H9 (cell line): ENCODE measurements around the gene KRT81. TPM values are rescaled to one million over a fixed set of nuclear protein-coding genes. Genes with fewer than 3 reads are reported as not detected.

ENCODE experiments used
- DNase-seq: peaks from one replicate; pipeline ENCODE4 v3.0.0-alpha.2; 2017
- H2AFZ ChIP-seq: one replicate; pipeline ENCODE4 v1.6.1; 2013; ENCODE audit warnings: mild to moderate bottlenecking, low read length, control low read depth, moderate library complexity
- H2AK5ac ChIP-seq: 2 replicates; pipeline ENCODE4 v1.6.1; 2013; ENCODE audit warnings: low read length, control low read depth, mixed read lengths; ENCODE audit not compliant: insufficient read length
- H2BK120ac ChIP-seq: one replicate; pipeline ENCODE4 v1.6.1; 2013; ENCODE audit warnings: low read depth, mild to moderate bottlenecking, low read length, control low read depth, inconsistent platforms; ENCODE audit not compliant: poor library complexity, severe bottlenecking
- H2BK12ac ChIP-seq: 2 replicates; pipeline ENCODE4 v1.6.1; 2013; ENCODE audit warnings: low read length, control low read depth, mixed read lengths, low read depth; ENCODE audit not compliant: insufficient read length
- H2BK15ac ChIP-seq: 2 replicates; pipeline ENCODE4 v1.6.1; 2013; ENCODE audit warnings: low read depth, low read length, control low read depth
- H2BK20ac ChIP-seq: one replicate; pipeline ENCODE4 v1.6.1; 2013; ENCODE audit warnings: low read depth, mild to moderate bottlenecking, low read length, control low read depth, inconsistent platforms; ENCODE audit not compliant: poor library complexity, severe bottlenecking
- H2BK5ac ChIP-seq: 2 replicates; pipeline ENCODE4 v1.6.1; 2013; ENCODE audit warnings: low read length, control low read depth, mixed read lengths; ENCODE audit not compliant: insufficient read length
- H3K14ac ChIP-seq: 2 replicates; pipeline ENCODE4 v1.6.1; 2013; ENCODE audit warnings: low read length, control low read depth; ENCODE audit not compliant: insufficient read depth
- H3K18ac ChIP-seq: 2 replicates; pipeline ENCODE4 v1.6.1; 2013; ENCODE audit warnings: low read depth, mild to moderate bottlenecking, mixed read lengths, low read length, control low read depth; ENCODE audit not compliant: insufficient read length
- H3K23ac ChIP-seq: 2 replicates; pipeline ENCODE4 v1.6.1; 2013; ENCODE audit warnings: low read length, control low read depth, mixed read lengths, low read depth; ENCODE audit not compliant: insufficient read length
- H3K23me2 ChIP-seq: 2 replicates; pipeline ENCODE4 v1.6.1; 2013; ENCODE audit warnings: low read depth, mild to moderate bottlenecking, mixed read lengths, low read length, control low read depth; ENCODE audit not compliant: insufficient read length, poor library complexity, severe bottlenecking
- H3K27ac ChIP-seq: 2 replicates; pipeline ENCODE4 v1.5.1; 2013; ENCODE audit warnings: low read length, control low read depth, mixed read lengths, low read depth; ENCODE audit not compliant: insufficient read length
- H3K27me3 ChIP-seq: 2 replicates; pipeline ENCODE4 v1.6.1; 2013; ENCODE audit warnings: low read length, control low read depth, inconsistent platforms; ENCODE audit not compliant: insufficient read depth
- H3K4ac ChIP-seq: 2 replicates; pipeline ENCODE4 v1.6.1; 2013; ENCODE audit warnings: low read depth, mild to moderate bottlenecking, control low read depth, inconsistent platforms, low read length, moderate library complexity
- H3K4me1 ChIP-seq: 2 replicates; pipeline ENCODE4 v1.6.1; 2013; ENCODE audit warnings: low read length, control low read depth, inconsistent platforms; ENCODE audit not compliant: insufficient read depth
- H3K4me2 ChIP-seq: 2 replicates; pipeline ENCODE4 v1.6.1; 2013; ENCODE audit warnings: low read length, control low read depth, mixed read lengths; ENCODE audit not compliant: insufficient read length, insufficient read depth
- H3K56ac ChIP-seq: 2 replicates; pipeline ENCODE4 v1.6.1; 2013; ENCODE audit warnings: low read depth, mild to moderate bottlenecking, mixed read lengths, low read length, control low read depth; ENCODE audit not compliant: insufficient read length
- H3K79me1 ChIP-seq: 2 replicates; pipeline ENCODE4 v1.6.1; 2013; ENCODE audit warnings: low read depth, mild to moderate bottlenecking, moderate library complexity, low read length, control low read depth, inconsistent platforms; ENCODE audit not compliant: insufficient read depth, poor library complexity, severe bottlenecking
- H3K79me2 ChIP-seq: 2 replicates; pipeline ENCODE4 v1.6.1; 2013; ENCODE audit warnings: low read length, control low read depth, inconsistent platforms; ENCODE audit not compliant: insufficient read depth
- H3K9ac ChIP-seq: 2 replicates; pipeline ENCODE4 v1.6.1; 2013; ENCODE audit warnings: low read length, control low read depth, mixed read lengths; ENCODE audit not compliant: insufficient read length; ENCODE audit errors: extremely low read depth
- H3K9me3 ChIP-seq: one replicate; pipeline ENCODE4 v1.6.1; 2013; ENCODE audit warnings: low read depth, low read length, inconsistent platforms; ENCODE audit not compliant: control insufficient read depth
- H3T11ph ChIP-seq: one replicate; pipeline ENCODE4 v1.6.1; 2013; ENCODE audit warnings: mild to moderate bottlenecking, low read length, control low read depth, inconsistent platforms
- H4K20me1 ChIP-seq: one replicate; pipeline ENCODE4 v1.6.1; 2013; ENCODE audit not compliant: control insufficient read depth, insufficient read length, insufficient read depth
- H4K5ac ChIP-seq: 2 replicates; pipeline ENCODE4 v1.6.1; 2013; ENCODE audit warnings: low read depth, mild to moderate bottlenecking, mixed read lengths, low read length, control low read depth; ENCODE audit not compliant: insufficient read length
- H4K8ac ChIP-seq: replicated peaks from 2 replicates; pipeline ENCODE4 v1.6.1; 2013; ENCODE audit warnings: low read length, control low read depth, mixed read lengths, low read depth; ENCODE audit not compliant: insufficient read length
- H4K91ac ChIP-seq: 2 replicates; pipeline ENCODE4 v1.6.1; 2013; ENCODE audit warnings: low read depth, mild to moderate bottlenecking, moderate library complexity, mixed read lengths, low read length, control low read depth; ENCODE audit not compliant: insufficient read length
- H3K27ac Mint-ChIP-seq, 3 experiments: 2 replicates in 2 of 3; 3 replicates in 1 of 3; pipeline ENCODE4 v1.8.0; 2020 to 2021; ENCODE audit warnings: mixed read lengths in 3 of 3, mild to moderate bottlenecking in 1 of 3, moderate library complexity in 1 of 3
- H3K27me3 Mint-ChIP-seq: 2 replicates; pipeline ENCODE4 v1.8.0; 2021; ENCODE audit warnings: low read depth, mild to moderate bottlenecking, moderate library complexity, mixed read lengths
- H3K36me3 Mint-ChIP-seq, 3 experiments: 2 replicates in 2 of 3; 3 replicates in 1 of 3; pipeline ENCODE4 v1.8.0; 2020 to 2021; ENCODE audit warnings: low read depth in 3 of 3, mixed read lengths in 3 of 3; ENCODE audit not compliant: insufficient read depth in 1 of 3
- H3K4me1 Mint-ChIP-seq, 2 experiments: 2 replicates each; pipeline ENCODE4 v1.8.0; 2020; ENCODE audit warnings: mixed read lengths in 2 of 2
- H3K4me3 Mint-ChIP-seq, 2 experiments: 2 replicates in 1 of 2; 3 replicates in 1 of 2; pipeline ENCODE4 v1.8.0; 2020 to 2021; ENCODE audit warnings: mild to moderate bottlenecking in 2 of 2, mixed read lengths in 2 of 2, moderate library complexity in 1 of 2
- H3K9me3 Mint-ChIP-seq, 2 experiments: 2 replicates in 1 of 2; 3 replicates in 1 of 2; pipeline ENCODE4 v1.8.0; 2020; ENCODE audit warnings: mild to moderate bottlenecking in 2 of 2, mixed read lengths in 2 of 2, moderate library complexity in 1 of 2
- CTCF ChIP-seq: fragments of 200-600 bp; sonication (generic); conservative IDR thresholded peaks from 3 replicates; pipeline ENCODE4 v1.8.0; 2021; ENCODE audit warnings: antibody characterized with exemption, mild to moderate bottlenecking
- WGBS: extraction: QIAGEN DNeasy Blood & Tissue Kit; methylation state at CpG from one replicate; pipeline ENCODE4 v1.1.7; 2013; ENCODE audit warnings: missing lambda C conversion rate, low lambda C conversion rate, mixed read lengths; ENCODE audit not compliant: insufficient read length; ENCODE audit errors: extremely low coverage; 5-methylcytosine and 5-hydroxymethylcytosine counted together
- total RNA-seq: library from RNA; stranded (reverse); gene quantifications from 2 replicates; pipeline ENCODE4 v1.2.1, GENCODE V29; 2021

The KRT81 gene
- total RNA-seq, 1 experiment from 2014 or later: not detected

GRCh38 chr12:52316701-52317100, 25.4 kb upstream of the KRT81 start:
- no peak for DNase-seq
- no peak overlapping the region for H3K9ac ChIP-seq
- H3K23ac ChIP-seq: no peak overlapping the region

More at GRCh38 chr12:52316701-52317100, 25.4 kb upstream of the KRT81 start:
- no peak overlapping the region for H2AK5ac ChIP-seq
- H4K20me1 ChIP-seq: no peaks in the 10 kb centered on the region
- no peak overlapping the region for H3K4ac ChIP-seq
- no peak overlapping the region for H2BK5ac ChIP-seq
- H3K9me3 ChIP-seq: no peaks in the 10 kb centered on the region
- no peak overlapping the region for H3K56ac ChIP-seq
- no peak overlapping the region for H4K5ac ChIP-seq
- no peaks in the 10 kb centered on the region for H3K79me2 ChIP-seq
- no peak for TF ChIP-seq CTCF
- Mint-ChIP-seq H3K36me3 (no peaks in the 10 kb centered on the region), H3K4me3 (no peak overlapping the region), H3K4me1 (no peaks in the 10 kb centered on the region), H3K27me3 (peaks cover 39% of the 10 kb centered on the region), H3K27ac (no peak overlapping the region), H3K9me3 (no peaks in the 10 kb centered on the region)
- no peak overlapping the region for H2BK20ac ChIP-seq
- no peak overlapping the region for H2BK120ac ChIP-seq
- H2BK15ac ChIP-seq: no peak overlapping the region
- no peaks in the 10 kb centered on the region for H3K4me1 ChIP-seq
- no peaks in the 10 kb centered on the region for H3K23me2 ChIP-seq
- H3K79me1 ChIP-seq: no peaks in the 10 kb centered on the region
- no peak overlapping the region; the same call in 1 of the 2 replicates for H3K14ac ChIP-seq
- H4K91ac ChIP-seq: no peak overlapping the region
- H3T11ph ChIP-seq: no peak overlapping the region
- no peak overlapping the region for H3K27ac ChIP-seq
- H3K18ac ChIP-seq: no peak overlapping the region
- H2AFZ ChIP-seq: no peak overlapping the region
- WGBS: no CpG with 5 or more reads among the region's 11 CpGs
- no peak overlapping the region for H3K4me2 ChIP-seq
- no peak overlapping the region for H4K8ac ChIP-seq
- H3K27me3 ChIP-seq: no peaks in the 10 kb centered on the region
- no peak overlapping the region for H2BK12ac ChIP-seq
